Measurements from ENCODE around the gene TMEM207. TPM values are rescaled to one million over a fixed set of nuclear protein-coding genes. Genes with fewer than 3 reads are reported as not detected.

The TMEM207 gene
- total RNA-seq, 1 donor from 2014 or later = not detected

DNA sequence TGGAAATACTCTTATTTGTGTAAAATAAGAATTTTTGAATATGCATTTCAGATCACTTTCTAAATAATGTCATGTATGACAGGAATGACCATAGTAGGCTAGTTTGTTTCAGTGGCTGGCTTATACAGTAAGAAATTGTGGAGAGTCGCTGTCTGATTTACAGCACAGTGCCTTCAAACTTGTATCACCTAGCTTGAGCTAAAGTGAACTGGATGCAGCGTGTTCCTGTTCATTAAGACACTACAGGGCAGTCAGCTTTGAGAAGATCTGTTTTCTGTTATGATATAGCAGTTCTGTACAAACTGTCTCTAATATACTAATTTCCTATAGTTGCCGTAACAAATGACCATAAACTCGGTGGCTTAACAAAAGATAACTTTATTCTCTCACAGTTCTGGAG lies 51.8 kb downstream of the TMEM207 start:
- ATAC-seq = no peak
- DNase-seq = no peak
- intact Hi-C loops (cut with micrococcal nuclease) = no loop called here

GRCh38 chr3:190396001-190396400 lies 53.7 kb downstream of the TMEM207 start:
- intact Hi-C loops (cut with micrococcal nuclease) = no loop called here
- DNase-seq (no peak), ATAC-seq (no peak)

GRCh38 chr3:190388703-190389102 lies 61.0 kb downstream of the TMEM207 start:
- ATAC-seq = no peak
- DNase-seq = no peak
- intact Hi-C loops (cut with micrococcal nuclease) = no loop called here

DNA sequence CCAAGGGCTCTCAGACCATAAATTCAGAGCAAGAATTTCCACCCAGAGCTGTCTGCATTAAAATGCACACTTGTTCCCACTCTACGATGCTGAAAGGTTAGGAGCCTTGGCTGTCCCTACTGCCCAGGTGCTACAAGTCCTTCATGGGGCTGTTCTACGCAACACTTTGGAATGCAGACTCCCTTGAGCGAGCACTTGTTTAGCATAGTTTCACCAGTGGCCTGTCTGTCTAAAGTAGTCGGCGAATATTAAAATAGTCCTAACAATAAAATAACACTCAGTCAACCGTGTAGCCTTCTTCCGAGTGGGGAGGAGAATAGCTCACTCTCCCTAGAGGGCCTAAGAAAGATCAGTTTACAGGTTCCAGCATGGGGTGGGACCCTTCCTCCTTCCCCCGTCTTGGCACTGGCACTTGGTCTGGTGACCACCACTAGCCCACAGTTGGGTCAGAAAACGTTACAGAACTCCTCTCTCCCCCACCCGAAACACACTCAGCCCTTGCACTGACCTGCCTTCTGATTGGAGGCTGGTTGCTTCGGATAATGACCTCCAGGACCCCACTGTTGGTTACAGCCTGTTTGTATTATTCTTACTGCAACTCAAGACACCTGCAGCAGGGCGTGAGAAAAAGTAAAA lies 62.0 kb downstream of the TMEM207 start, which contains the start of gene CLDN16:
Gene CLDN16 (plus strand): TSS at position 586 of the 636 bp plus-strand sequence. CDS start 167 bp downstream, outside the sequence.
- DNase-seq (no peak), ATAC-seq (no peak)
- intact Hi-C loops (cut with micrococcal nuclease) = no loop called here

GRCh38 chr3:190385731-190386688 lies 63.7 kb downstream of the TMEM207 start:
- DNase-seq (no peak), ATAC-seq (no peak)
- intact Hi-C loops (cut with micrococcal nuclease) = no loop called here

DNA sequence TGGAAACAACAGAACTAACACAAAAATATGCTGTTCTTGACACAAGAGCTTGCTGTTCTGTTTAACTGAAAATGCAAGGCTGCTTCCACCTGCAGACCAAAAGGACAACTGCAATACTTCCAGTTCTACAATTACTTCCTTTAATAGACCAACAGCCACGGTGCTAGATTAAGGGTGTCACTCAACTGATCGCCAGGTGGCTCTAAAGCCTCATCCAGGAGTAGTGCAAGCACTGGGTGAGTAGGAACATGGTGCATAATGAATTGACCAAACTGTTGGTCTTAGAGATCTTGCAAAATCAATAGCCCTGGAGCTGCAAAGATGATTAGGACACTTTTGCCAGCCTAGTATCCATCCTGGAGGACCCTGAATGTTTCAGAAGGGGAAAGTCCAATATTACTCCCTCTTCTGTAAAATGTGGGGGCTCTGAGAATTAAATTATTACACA lies 65.4 kb downstream of the TMEM207 start:
- intact Hi-C loops (cut with micrococcal nuclease) = no loop called here
- ATAC-seq (peak; percentile 92), DNase-seq (peak; percentile 29)

- ATAC-seq (no peak), DNase-seq (no peak)
- intact Hi-C loops (cut with micrococcal nuclease) = no loop called here
Observed at GRCh38 chr3:190382082-190382481, 67.6 kb downstream of the TMEM207 start.

DNA sequence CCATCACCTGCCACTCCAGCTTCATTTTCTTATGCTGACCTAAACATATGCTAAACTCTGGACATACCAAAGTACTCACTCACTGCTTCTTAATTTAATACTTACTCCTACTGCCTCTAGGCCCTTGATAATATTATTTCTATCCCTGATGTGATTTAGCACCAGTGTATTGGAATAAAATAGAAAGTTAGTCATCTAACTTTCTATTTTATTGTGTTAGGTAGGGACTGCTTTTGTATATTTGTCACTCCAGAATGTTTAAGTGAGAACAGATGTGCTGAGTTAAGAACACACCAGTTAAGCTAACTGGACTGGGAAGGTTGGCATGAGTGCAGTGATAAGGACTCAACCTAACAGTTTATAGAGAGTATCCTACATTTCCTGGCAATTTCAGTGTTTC lies 68.3 kb downstream of the TMEM207 start:
- no peak for DNase-seq
- intact Hi-C loops (cut with micrococcal nuclease) = no loop called here
- no peak for ATAC-seq

DNA sequence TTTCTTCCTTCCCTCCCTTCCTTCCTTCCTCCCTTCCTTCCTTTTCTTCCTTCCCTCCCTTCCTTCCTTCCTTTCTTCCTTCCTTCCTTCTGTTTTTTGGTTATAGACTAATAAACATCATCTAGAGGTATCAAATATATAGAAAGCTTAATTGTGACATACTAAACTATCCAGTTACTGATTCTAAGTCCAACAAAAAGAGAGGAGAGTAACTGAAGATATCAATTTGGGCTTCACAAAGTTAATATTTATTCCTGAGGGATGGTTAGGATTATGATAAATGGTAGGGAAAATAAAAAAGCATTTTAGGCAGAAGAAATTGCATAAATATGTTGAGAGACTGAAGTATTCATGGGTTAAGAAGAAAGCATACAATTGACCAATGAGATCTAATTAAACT lies 69.5 kb downstream of the TMEM207 start:
- DNase-seq (no peak), ATAC-seq (no peak)
- intact Hi-C loops (cut with micrococcal nuclease) = no loop called here

Other genes starting within 250 kb of the TMEM207 start
- gene CLDN1, start 127.5 kb downstream of the TMEM207 start, total RNA-seq = 1.4 TPM
- gene CLDN16, start 61.7 kb downstream of the TMEM207 start, total RNA-seq = not detected
- 6.1 TPM for gene IL1RAP, start 64.2 kb upstream of the TMEM207 start, total RNA-seq